ENCODE results near the gene HSPA12A.

The HSPA12A gene

GRCh38 chr10:116621476-116621875, 120.9 kb downstream of the HSPA12A start:
- DNase-seq = no peak
- Mint-ChIP-seq H3K27me3 (peaks cover 7 to 30% of the 10 kb centered on the region in 2 donors), H3K36me3 (ENCODE audit: insufficient read depth) (no peaks in the 10 kb centered on the region), H3K4me3 (no peak overlapping the region), H3K4me1 (ENCODE audit: low read depth in 2 of 2) (no peaks in the 10 kb centered on the region), H3K9me3 (peaks cover 13 to 14% of the 10 kb centered on the region in 2 donors), H3K27ac (no peak overlapping the region)
- ATAC-seq (replicated peaks) = no peak

Measured in effector memory CD8-positive, alpha-beta T cell (primary cell).